H9 (cell line): ENCODE results near the gene PPP1R17. TPM values are rescaled to one million over a fixed set of nuclear protein-coding genes. Genes with fewer than 3 reads are reported as not detected.

Experiments used
- DNase-seq: peaks from one replicate; pipeline ENCODE4 v3.0.0-alpha.2; 2017
- H2AFZ ChIP-seq: one replicate; pipeline ENCODE4 v1.6.1; 2013; ENCODE audit warnings: mild to moderate bottlenecking, low read length, control low read depth, moderate library complexity
- H2AK5ac ChIP-seq: 2 replicates; pipeline ENCODE4 v1.6.1; 2013; ENCODE audit warnings: low read length, control low read depth, mixed read lengths; ENCODE audit not compliant: insufficient read length
- H2BK120ac ChIP-seq: one replicate; pipeline ENCODE4 v1.6.1; 2013; ENCODE audit warnings: low read depth, mild to moderate bottlenecking, low read length, control low read depth, inconsistent platforms; ENCODE audit not compliant: poor library complexity, severe bottlenecking
- H2BK12ac ChIP-seq: 2 replicates; pipeline ENCODE4 v1.6.1; 2013; ENCODE audit warnings: low read length, control low read depth, mixed read lengths, low read depth; ENCODE audit not compliant: insufficient read length
- H2BK15ac ChIP-seq: 2 replicates; pipeline ENCODE4 v1.6.1; 2013; ENCODE audit warnings: low read depth, low read length, control low read depth
- H2BK20ac ChIP-seq: one replicate; pipeline ENCODE4 v1.6.1; 2013; ENCODE audit warnings: low read depth, mild to moderate bottlenecking, low read length, control low read depth, inconsistent platforms; ENCODE audit not compliant: poor library complexity, severe bottlenecking
- H2BK5ac ChIP-seq: 2 replicates; pipeline ENCODE4 v1.6.1; 2013; ENCODE audit warnings: low read length, control low read depth, mixed read lengths; ENCODE audit not compliant: insufficient read length
- H3K14ac ChIP-seq: 2 replicates; pipeline ENCODE4 v1.6.1; 2013; ENCODE audit warnings: low read length, control low read depth; ENCODE audit not compliant: insufficient read depth
- H3K18ac ChIP-seq: 2 replicates; pipeline ENCODE4 v1.6.1; 2013; ENCODE audit warnings: low read depth, mild to moderate bottlenecking, mixed read lengths, low read length, control low read depth; ENCODE audit not compliant: insufficient read length
- H3K23ac ChIP-seq: 2 replicates; pipeline ENCODE4 v1.6.1; 2013; ENCODE audit warnings: low read length, control low read depth, mixed read lengths, low read depth; ENCODE audit not compliant: insufficient read length
- H3K23me2 ChIP-seq: 2 replicates; pipeline ENCODE4 v1.6.1; 2013; ENCODE audit warnings: low read depth, mild to moderate bottlenecking, mixed read lengths, low read length, control low read depth; ENCODE audit not compliant: insufficient read length, poor library complexity, severe bottlenecking
- H3K27ac ChIP-seq: 2 replicates; pipeline ENCODE4 v1.5.1; 2013; ENCODE audit warnings: low read length, control low read depth, mixed read lengths, low read depth; ENCODE audit not compliant: insufficient read length
- H3K27me3 ChIP-seq: 2 replicates; pipeline ENCODE4 v1.6.1; 2013; ENCODE audit warnings: low read length, control low read depth, inconsistent platforms; ENCODE audit not compliant: insufficient read depth
- H3K4ac ChIP-seq: 2 replicates; pipeline ENCODE4 v1.6.1; 2013; ENCODE audit warnings: low read depth, mild to moderate bottlenecking, control low read depth, inconsistent platforms, low read length, moderate library complexity
- H3K4me1 ChIP-seq: 2 replicates; pipeline ENCODE4 v1.6.1; 2013; ENCODE audit warnings: low read length, control low read depth, inconsistent platforms; ENCODE audit not compliant: insufficient read depth
- H3K4me2 ChIP-seq: 2 replicates; pipeline ENCODE4 v1.6.1; 2013; ENCODE audit warnings: low read length, control low read depth, mixed read lengths; ENCODE audit not compliant: insufficient read length, insufficient read depth
- H3K56ac ChIP-seq: 2 replicates; pipeline ENCODE4 v1.6.1; 2013; ENCODE audit warnings: low read depth, mild to moderate bottlenecking, mixed read lengths, low read length, control low read depth; ENCODE audit not compliant: insufficient read length
- H3K79me1 ChIP-seq: 2 replicates; pipeline ENCODE4 v1.6.1; 2013; ENCODE audit warnings: low read depth, mild to moderate bottlenecking, moderate library complexity, low read length, control low read depth, inconsistent platforms; ENCODE audit not compliant: insufficient read depth, poor library complexity, severe bottlenecking
- H3K79me2 ChIP-seq: 2 replicates; pipeline ENCODE4 v1.6.1; 2013; ENCODE audit warnings: low read length, control low read depth, inconsistent platforms; ENCODE audit not compliant: insufficient read depth
- H3K9ac ChIP-seq: 2 replicates; pipeline ENCODE4 v1.6.1; 2013; ENCODE audit warnings: low read length, control low read depth, mixed read lengths; ENCODE audit not compliant: insufficient read length; ENCODE audit errors: extremely low read depth
- H3K9me3 ChIP-seq: one replicate; pipeline ENCODE4 v1.6.1; 2013; ENCODE audit warnings: low read depth, low read length, inconsistent platforms; ENCODE audit not compliant: control insufficient read depth
- H3T11ph ChIP-seq: one replicate; pipeline ENCODE4 v1.6.1; 2013; ENCODE audit warnings: mild to moderate bottlenecking, low read length, control low read depth, inconsistent platforms
- H4K20me1 ChIP-seq: one replicate; pipeline ENCODE4 v1.6.1; 2013; ENCODE audit not compliant: control insufficient read depth, insufficient read length, insufficient read depth
- H4K5ac ChIP-seq: 2 replicates; pipeline ENCODE4 v1.6.1; 2013; ENCODE audit warnings: low read depth, mild to moderate bottlenecking, mixed read lengths, low read length, control low read depth; ENCODE audit not compliant: insufficient read length
- H4K8ac ChIP-seq: replicated peaks from 2 replicates; pipeline ENCODE4 v1.6.1; 2013; ENCODE audit warnings: low read length, control low read depth, mixed read lengths, low read depth; ENCODE audit not compliant: insufficient read length
- H4K91ac ChIP-seq: 2 replicates; pipeline ENCODE4 v1.6.1; 2013; ENCODE audit warnings: low read depth, mild to moderate bottlenecking, moderate library complexity, mixed read lengths, low read length, control low read depth; ENCODE audit not compliant: insufficient read length
- H3K27ac Mint-ChIP-seq, 3 experiments: 2 replicates in 2 of 3; 3 replicates in 1 of 3; pipeline ENCODE4 v1.8.0; 2020 to 2021; ENCODE audit warnings: mixed read lengths in 3 of 3, mild to moderate bottlenecking in 1 of 3, moderate library complexity in 1 of 3
- H3K27me3 Mint-ChIP-seq: 2 replicates; pipeline ENCODE4 v1.8.0; 2021; ENCODE audit warnings: low read depth, mild to moderate bottlenecking, moderate library complexity, mixed read lengths
- H3K36me3 Mint-ChIP-seq, 3 experiments: 2 replicates in 2 of 3; 3 replicates in 1 of 3; pipeline ENCODE4 v1.8.0; 2020 to 2021; ENCODE audit warnings: low read depth in 3 of 3, mixed read lengths in 3 of 3; ENCODE audit not compliant: insufficient read depth in 1 of 3
- H3K4me1 Mint-ChIP-seq, 2 experiments: 2 replicates each; pipeline ENCODE4 v1.8.0; 2020; ENCODE audit warnings: mixed read lengths in 2 of 2
- H3K4me3 Mint-ChIP-seq, 2 experiments: 2 replicates in 1 of 2; 3 replicates in 1 of 2; pipeline ENCODE4 v1.8.0; 2020 to 2021; ENCODE audit warnings: mild to moderate bottlenecking in 2 of 2, mixed read lengths in 2 of 2, moderate library complexity in 1 of 2
- H3K9me3 Mint-ChIP-seq, 2 experiments: 2 replicates in 1 of 2; 3 replicates in 1 of 2; pipeline ENCODE4 v1.8.0; 2020; ENCODE audit warnings: mild to moderate bottlenecking in 2 of 2, mixed read lengths in 2 of 2, moderate library complexity in 1 of 2
- WGBS: extraction: QIAGEN DNeasy Blood & Tissue Kit; methylation state at CpG from one replicate; pipeline ENCODE4 v1.1.7; 2013; ENCODE audit warnings: missing lambda C conversion rate, low lambda C conversion rate, mixed read lengths; ENCODE audit not compliant: insufficient read length; ENCODE audit errors: extremely low coverage; 5-methylcytosine and 5-hydroxymethylcytosine counted together
- total RNA-seq: library from RNA; stranded (reverse); gene quantifications from 2 replicates; pipeline ENCODE4 v1.2.1, GENCODE V29; 2021
- TF ChIP-seq, protein P1 (sequence below): fragments of 200-600 bp; sonication (generic); conservative IDR thresholded peaks from 3 replicates; pipeline ENCODE4 v1.8.0; 2021; ENCODE audit warnings: antibody characterized with exemption, mild to moderate bottlenecking

PPP1R17 gene
- total RNA-seq, 1 experiment from 2014 or later, result 1.2 TPM

DNA sequence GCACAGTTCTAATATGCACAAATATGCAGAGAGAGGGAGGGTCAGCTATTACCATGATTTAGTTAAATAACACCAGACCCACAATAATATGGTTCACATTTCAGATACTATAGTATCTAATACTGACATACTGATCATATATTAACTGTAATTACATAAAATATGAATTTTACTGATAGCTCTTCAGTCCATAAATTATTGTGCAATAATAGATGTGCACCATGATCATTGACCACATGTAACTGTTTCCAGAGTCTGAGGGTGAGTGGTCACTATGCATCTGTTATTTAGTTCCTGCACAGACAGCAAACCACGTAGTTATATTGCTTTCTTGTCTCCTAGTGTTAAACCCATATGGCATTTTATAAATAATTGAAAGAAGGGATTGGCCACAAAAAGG is 29.3 kb downstream of the PPP1R17 start:
- no peak overlapping the region for H4K5ac ChIP-seq
- peaks cover 5% of the 10 kb centered on the region for H3K9me3 ChIP-seq
- Mint-ChIP-seq H3K27me3 (peaks cover 50% of the 10 kb centered on the region), H3K9me3 (peaks cover 33 to 37% of the 10 kb centered on the region in 2 experiments), H3K36me3 (peaks cover 29 to 33% (median 32%) of the 10 kb centered on the region in 3 experiments), H3K27ac (no peak overlapping the region), H3K4me1 (peaks cover 2 to 4% of the 10 kb centered on the region in 2 experiments; a peak in 3 of 4 replicates), H3K4me3 (no peak overlapping the region)
- no peaks in the 10 kb centered on the region for H3K23me2 ChIP-seq
- H2BK15ac ChIP-seq, result no peak overlapping the region
- H3K4me1 ChIP-seq, result no peaks in the 10 kb centered on the region
- H3K56ac ChIP-seq, result no peak overlapping the region
- no peak overlapping the region for H2BK5ac ChIP-seq
- no peak overlapping the region for H3K9ac ChIP-seq
- H3K79me1 ChIP-seq, result no peaks in the 10 kb centered on the region
- no peak overlapping the region for H2AFZ ChIP-seq
- no peak overlapping the region for H3K27ac ChIP-seq
- H3K79me2 ChIP-seq, result no peaks in the 10 kb centered on the region
- H3K4ac ChIP-seq, result no peak overlapping the region
- H3K4me2 ChIP-seq, result no peak overlapping the region
- H2BK20ac ChIP-seq, result no peak overlapping the region
- H3K23ac ChIP-seq, result no peak overlapping the region
- H4K8ac ChIP-seq, result no peak overlapping the region
- no peak overlapping the region for H3K14ac ChIP-seq
- no peak for DNase-seq
- H4K91ac ChIP-seq, result no peak overlapping the region
- no peak overlapping the region for H3K18ac ChIP-seq
- no peak overlapping the region for H2BK12ac ChIP-seq
- WGBS, result no CpG with 5 or more reads among the region's 1 CpG
- H2BK120ac ChIP-seq, result no peak overlapping the region
- H4K20me1 ChIP-seq, result no peaks in the 10 kb centered on the region
- no peak overlapping the region for H2AK5ac ChIP-seq
- TF ChIP-seq, protein P1, sequence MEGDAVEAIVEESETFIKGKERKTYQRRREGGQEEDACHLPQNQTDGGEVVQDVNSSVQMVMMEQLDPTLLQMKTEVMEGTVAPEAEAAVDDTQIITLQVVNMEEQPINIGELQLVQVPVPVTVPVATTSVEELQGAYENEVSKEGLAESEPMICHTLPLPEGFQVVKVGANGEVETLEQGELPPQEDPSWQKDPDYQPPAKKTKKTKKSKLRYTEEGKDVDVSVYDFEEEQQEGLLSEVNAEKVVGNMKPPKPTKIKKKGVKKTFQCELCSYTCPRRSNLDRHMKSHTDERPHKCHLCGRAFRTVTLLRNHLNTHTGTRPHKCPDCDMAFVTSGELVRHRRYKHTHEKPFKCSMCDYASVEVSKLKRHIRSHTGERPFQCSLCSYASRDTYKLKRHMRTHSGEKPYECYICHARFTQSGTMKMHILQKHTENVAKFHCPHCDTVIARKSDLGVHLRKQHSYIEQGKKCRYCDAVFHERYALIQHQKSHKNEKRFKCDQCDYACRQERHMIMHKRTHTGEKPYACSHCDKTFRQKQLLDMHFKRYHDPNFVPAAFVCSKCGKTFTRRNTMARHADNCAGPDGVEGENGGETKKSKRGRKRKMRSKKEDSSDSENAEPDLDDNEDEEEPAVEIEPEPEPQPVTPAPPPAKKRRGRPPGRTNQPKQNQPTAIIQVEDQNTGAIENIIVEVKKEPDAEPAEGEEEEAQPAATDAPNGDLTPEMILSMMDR, result no peak
- no peak overlapping the region for H3T11ph ChIP-seq
- no peaks in the 10 kb centered on the region for H3K27me3 ChIP-seq
